ENCODE data around the gene MN1. TPM values are rescaled to one million over a fixed set of nuclear protein-coding genes. Genes with fewer than 3 reads are reported as not detected.

MN1 gene
- total and polyA plus RNA-seq, 2 experiments from 2014 or later = 1.0 to 6.8 TPM

DNA sequence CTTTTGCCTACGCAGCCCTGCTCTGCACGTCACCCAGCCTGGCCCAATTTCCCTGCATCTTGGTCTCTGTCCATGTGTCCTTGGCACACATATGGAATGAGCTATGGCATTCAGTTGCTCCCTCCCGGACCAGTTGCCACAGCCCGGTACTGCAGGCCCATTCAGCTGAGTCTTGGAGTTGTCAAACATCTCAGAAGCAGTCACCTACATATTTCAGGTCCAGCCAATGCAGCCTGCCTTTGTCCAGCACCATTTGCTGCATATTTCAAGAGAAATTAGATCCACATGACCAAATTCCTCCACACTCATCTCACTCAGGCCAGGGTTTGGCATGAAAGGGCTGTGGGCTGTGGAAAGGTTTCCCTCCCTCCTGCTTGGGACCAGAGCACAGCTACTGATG lies 76.8 kb downstream of the MN1 start:
- peaks cover 34% of the 10 kb centered on the region for H3K9me3 Mint-ChIP-seq
- no peak overlapping the region for H3K4me3 ChIP-seq
- H3K36me3 Mint-ChIP-seq (ENCODE audit: low read depth) = peaks cover 52% of the 10 kb centered on the region
- no peak overlapping the region for H3K4me2 ChIP-seq
- no peak overlapping the region for H3K4me3 Mint-ChIP-seq
- no peaks in the 10 kb centered on the region for H3K36me3 ChIP-seq (ENCODE audit: insufficient read depth)
- no peaks in the 10 kb centered on the region for H3K27me3 ChIP-seq (ENCODE audit: insufficient read depth)
- ATAC-seq = no peak
- peaks cover 97% of the 10 kb centered on the region for H3K79me2 ChIP-seq (replicated peaks; ENCODE audit: insufficient read depth)
- H3K27ac ChIP-seq (ENCODE audit: low read depth) = no peak overlapping the region
- no peak overlapping the region for H3K27ac Mint-ChIP-seq
- no peaks in the 10 kb centered on the region for H3K9me2 ChIP-seq (ENCODE audit: insufficient read depth)
- no peak overlapping the region for H2AFZ ChIP-seq
- peaks cover 32% of the 10 kb centered on the region for H3K4me1 ChIP-seq (ENCODE audit: insufficient read depth)
- peaks cover 14% of the 10 kb centered on the region; the same call in 1 of the 2 replicates for H3F3A ChIP-seq (replicated peaks; ENCODE audit: low read depth)
- H3K4me1 Mint-ChIP-seq = peaks cover 29% of the 10 kb centered on the region
- H3K27me3 Mint-ChIP-seq (ENCODE audit: insufficient read depth, low read depth, poor library complexity) = peaks cover 4% of the 10 kb centered on the region
- DNase-seq (ENCODE audit: low spot score) = no peak
- H4K20me1 ChIP-seq (replicated peaks; ENCODE audit: insufficient read depth) = peaks cover 55% of the 10 kb centered on the region
- TF ChIP-seq, protein P1, sequence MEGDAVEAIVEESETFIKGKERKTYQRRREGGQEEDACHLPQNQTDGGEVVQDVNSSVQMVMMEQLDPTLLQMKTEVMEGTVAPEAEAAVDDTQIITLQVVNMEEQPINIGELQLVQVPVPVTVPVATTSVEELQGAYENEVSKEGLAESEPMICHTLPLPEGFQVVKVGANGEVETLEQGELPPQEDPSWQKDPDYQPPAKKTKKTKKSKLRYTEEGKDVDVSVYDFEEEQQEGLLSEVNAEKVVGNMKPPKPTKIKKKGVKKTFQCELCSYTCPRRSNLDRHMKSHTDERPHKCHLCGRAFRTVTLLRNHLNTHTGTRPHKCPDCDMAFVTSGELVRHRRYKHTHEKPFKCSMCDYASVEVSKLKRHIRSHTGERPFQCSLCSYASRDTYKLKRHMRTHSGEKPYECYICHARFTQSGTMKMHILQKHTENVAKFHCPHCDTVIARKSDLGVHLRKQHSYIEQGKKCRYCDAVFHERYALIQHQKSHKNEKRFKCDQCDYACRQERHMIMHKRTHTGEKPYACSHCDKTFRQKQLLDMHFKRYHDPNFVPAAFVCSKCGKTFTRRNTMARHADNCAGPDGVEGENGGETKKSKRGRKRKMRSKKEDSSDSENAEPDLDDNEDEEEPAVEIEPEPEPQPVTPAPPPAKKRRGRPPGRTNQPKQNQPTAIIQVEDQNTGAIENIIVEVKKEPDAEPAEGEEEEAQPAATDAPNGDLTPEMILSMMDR (conservative IDR thresholded peaks at IDR 0.05; ENCODE audit: low read depth in 2 of 2) = no peak
- TF ChIP-seq ZNF331 (CRISPR knock-in tag; IDR thresholded peaks at IDR 0.05; ENCODE audit: low read depth) = no peak
- TF ChIP-seq ETS1 (IDR thresholded peaks at IDR 0.05) = no peak
- TF ChIP-seq EZH2 (IDR thresholded peaks at IDR 0.05; ENCODE audit: low read depth, unreplicated experiment) = no peak
- no peak for TF ChIP-seq JUNB (IDR thresholded peaks at IDR 0.05; ENCODE audit: unreplicated experiment)
- no peak for TF ChIP-seq POLR2AphosphoS5 (IDR thresholded peaks at IDR 0.05; ENCODE audit: low read depth)
- TF ChIP-seq, protein P2, sequence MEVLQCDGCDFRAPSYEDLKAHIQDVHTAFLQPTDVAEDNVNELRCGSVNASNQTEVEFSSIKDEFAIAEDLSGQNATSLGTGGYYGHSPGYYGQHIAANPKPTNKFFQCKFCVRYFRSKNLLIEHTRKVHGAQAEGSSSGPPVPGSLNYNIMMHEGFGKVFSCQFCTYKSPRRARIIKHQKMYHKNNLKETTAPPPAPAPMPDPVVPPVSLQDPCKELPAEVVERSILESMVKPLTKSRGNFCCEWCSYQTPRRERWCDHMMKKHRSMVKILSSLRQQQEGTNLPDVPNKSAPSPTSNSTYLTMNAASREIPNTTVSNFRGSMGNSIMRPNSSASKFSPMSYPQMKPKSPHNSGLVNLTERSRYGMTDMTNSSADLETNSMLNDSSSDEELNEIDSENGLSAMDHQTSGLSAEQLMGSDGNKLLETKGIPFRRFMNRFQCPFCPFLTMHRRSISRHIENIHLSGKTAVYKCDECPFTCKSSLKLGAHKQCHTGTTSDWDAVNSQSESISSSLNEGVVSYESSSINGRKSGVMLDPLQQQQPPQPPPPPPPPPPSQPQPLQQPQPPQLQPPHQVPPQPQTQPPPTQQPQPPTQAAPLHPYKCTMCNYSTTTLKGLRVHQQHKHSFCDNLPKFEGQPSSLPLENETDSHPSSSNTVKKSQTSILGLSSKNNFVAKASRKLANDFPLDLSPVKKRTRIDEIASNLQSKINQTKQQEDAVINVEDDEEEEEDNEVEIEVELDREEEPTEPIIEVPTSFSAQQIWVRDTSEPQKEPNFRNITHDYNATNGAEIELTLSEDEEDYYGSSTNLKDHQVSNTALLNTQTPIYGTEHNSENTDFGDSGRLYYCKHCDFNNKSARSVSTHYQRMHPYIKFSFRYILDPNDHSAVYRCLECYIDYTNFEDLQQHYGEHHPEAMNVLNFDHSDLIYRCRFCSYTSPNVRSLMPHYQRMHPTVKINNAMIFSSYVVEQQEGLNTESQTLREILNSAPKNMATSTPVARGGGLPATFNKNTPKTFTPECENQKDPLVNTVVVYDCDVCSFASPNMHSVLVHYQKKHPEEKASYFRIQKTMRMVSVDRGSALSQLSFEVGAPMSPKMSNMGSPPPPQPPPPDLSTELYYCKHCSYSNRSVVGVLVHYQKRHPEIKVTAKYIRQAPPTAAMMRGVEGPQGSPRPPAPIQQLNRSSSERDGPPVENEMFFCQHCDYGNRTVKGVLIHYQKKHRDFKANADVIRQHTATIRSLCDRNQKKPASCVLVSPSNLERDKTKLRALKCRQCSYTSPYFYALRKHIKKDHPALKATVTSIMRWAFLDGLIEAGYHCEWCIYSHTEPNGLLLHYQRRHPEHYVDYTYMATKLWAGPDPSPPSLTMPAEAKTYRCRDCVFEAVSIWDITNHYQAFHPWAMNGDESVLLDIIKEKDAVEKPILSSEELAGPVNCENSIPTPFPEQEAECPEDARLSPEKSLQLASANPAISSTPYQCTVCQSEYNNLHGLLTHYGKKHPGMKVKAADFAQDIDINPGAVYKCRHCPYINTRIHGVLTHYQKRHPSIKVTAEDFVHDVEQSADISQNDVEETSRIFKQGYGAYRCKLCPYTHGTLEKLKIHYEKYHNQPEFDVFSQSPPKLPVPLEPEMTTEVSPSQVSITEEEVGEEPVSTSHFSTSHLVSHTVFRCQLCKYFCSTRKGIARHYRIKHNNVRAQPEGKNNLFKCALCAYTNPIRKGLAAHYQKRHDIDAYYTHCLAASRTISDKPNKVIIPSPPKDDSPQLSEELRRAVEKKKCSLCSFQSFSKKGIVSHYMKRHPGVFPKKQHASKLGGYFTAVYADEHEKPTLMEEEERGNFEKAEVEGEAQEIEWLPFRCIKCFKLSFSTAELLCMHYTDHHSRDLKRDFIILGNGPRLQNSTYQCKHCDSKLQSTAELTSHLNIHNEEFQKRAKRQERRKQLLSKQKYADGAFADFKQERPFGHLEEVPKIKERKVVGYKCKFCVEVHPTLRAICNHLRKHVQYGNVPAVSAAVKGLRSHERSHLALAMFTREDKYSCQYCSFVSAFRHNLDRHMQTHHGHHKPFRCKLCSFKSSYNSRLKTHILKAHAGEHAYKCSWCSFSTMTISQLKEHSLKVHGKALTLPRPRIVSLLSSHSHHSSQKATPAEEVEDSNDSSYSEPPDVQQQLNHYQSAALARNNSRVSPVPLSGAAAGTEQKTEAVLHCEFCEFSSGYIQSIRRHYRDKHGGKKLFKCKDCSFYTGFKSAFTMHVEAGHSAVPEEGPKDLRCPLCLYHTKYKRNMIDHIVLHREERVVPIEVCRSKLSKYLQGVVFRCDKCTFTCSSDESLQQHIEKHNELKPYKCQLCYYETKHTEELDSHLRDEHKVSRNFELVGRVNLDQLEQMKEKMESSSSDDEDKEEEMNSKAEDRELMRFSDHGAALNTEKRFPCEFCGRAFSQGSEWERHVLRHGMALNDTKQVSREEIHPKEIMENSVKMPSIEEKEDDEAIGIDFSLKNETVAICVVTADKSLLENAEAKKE (CRISPR knock-in tag; IDR thresholded peaks at IDR 0.05) = no peak
- TF ChIP-seq ZNF114 (CRISPR knock-in tag; IDR thresholded peaks at IDR 0.05) = no peak
- no peak for TF ChIP-seq EZH2phosphoT487 (IDR thresholded peaks at IDR 0.05; ENCODE audit: unreplicated experiment)
- no peak for TF ChIP-seq NANOG (IDR thresholded peaks at IDR 0.05; ENCODE audit: borderline replicate concordance)
- TF ChIP-seq CREB1 (CRISPR knock-in tag; IDR thresholded peaks at IDR 0.05; ENCODE audit: low read depth) = no peak
- TF ChIP-seq REST (IDR thresholded peaks at IDR 0.05; ENCODE audit: unreplicated experiment) = no peak
- TF ChIP-seq STAT1 (IDR thresholded peaks at IDR 0.05; ENCODE audit: unreplicated experiment) = no peak
